ENCODE results near the gene MAD2L1. TPM values are rescaled to one million over a fixed set of nuclear protein-coding genes. Genes with fewer than 3 reads are reported as not detected.

MAD2L1 gene
- total RNA-seq, 2 experiments from 2014 or later: 116 to 127 TPM

- no peak for DNase-seq
- peaks cover 26% of the 10 kb centered on the region for H3K27me3 Mint-ChIP-seq (ENCODE audit: low read depth)
- intact Hi-C loops (cut with micrococcal nuclease): no loop called here
- H3K4me3 Mint-ChIP-seq: no peak overlapping the region
- no peaks in the 10 kb centered on the region for H3K9me3 Mint-ChIP-seq
- H3K36me3 Mint-ChIP-seq (ENCODE audit: low read depth): no peaks in the 10 kb centered on the region
- CTCF ChIA-PET: no interaction called here
- no peaks in the 10 kb centered on the region for H3K4me1 Mint-ChIP-seq (ENCODE audit: low read depth)
- no peak overlapping the region for H3K27ac Mint-ChIP-seq
Measured at GRCh38 chr4:120017939-120018692, 48.5 kb downstream of the MAD2L1 start.

GRCh38 chr4:120011725-120012124, 54.9 kb downstream of the MAD2L1 start:
- Mint-ChIP-seq H3K36me3 (ENCODE audit: low read depth) (no peaks in the 10 kb centered on the region), H3K9me3 (no peaks in the 10 kb centered on the region), H3K27ac (no peak overlapping the region), H3K27me3 (ENCODE audit: low read depth) (peaks cover 29% of the 10 kb centered on the region), H3K4me1 (ENCODE audit: low read depth) (peaks cover 2% of the 10 kb centered on the region), H3K4me3 (no peak overlapping the region)
- intact Hi-C loops (cut with micrococcal nuclease): no loop called here
- CTCF ChIA-PET: no interaction called here
- no peak for DNase-seq

- peaks cover 2% of the 10 kb centered on the region for H3K4me1 Mint-ChIP-seq (ENCODE audit: low read depth)
- DNase-seq: no peak
- H3K9me3 Mint-ChIP-seq: no peaks in the 10 kb centered on the region
- H3K4me3 Mint-ChIP-seq: no peak overlapping the region
- H3K27me3 Mint-ChIP-seq (ENCODE audit: low read depth): peaks cover 24% of the 10 kb centered on the region
- CTCF ChIA-PET: no interaction called here
- intact Hi-C loops (cut with micrococcal nuclease): no loop called here
- no peak overlapping the region for H3K27ac Mint-ChIP-seq
- no peaks in the 10 kb centered on the region for H3K36me3 Mint-ChIP-seq (ENCODE audit: low read depth)
Measured at GRCh38 chr4:120010646-120011045, 56.0 kb downstream of the MAD2L1 start.

- CTCF ChIA-PET: no interaction called here
- Mint-ChIP-seq H3K27me3 (ENCODE audit: low read depth) (peaks cover 19% of the 10 kb centered on the region), H3K9me3 (no peaks in the 10 kb centered on the region), H3K4me1 (ENCODE audit: low read depth) (peaks cover 2% of the 10 kb centered on the region), H3K4me3 (no peak overlapping the region), H3K36me3 (ENCODE audit: low read depth) (no peaks in the 10 kb centered on the region), H3K27ac (no peak overlapping the region)
- DNase-seq: no peak
- intact Hi-C loops (cut with micrococcal nuclease): no loop called here
Measured at GRCh38 chr4:120009731-120010130, 56.9 kb downstream of the MAD2L1 start.

GRCh38 chr4:120008957-120009356, 57.7 kb downstream of the MAD2L1 start:
- intact Hi-C loops (cut with micrococcal nuclease): no loop called here
- no peaks in the 10 kb centered on the region for H3K36me3 Mint-ChIP-seq (ENCODE audit: low read depth)
- no peak overlapping the region for H3K4me3 Mint-ChIP-seq
- CTCF ChIA-PET: no interaction called here
- no peak for DNase-seq
- H3K27me3 Mint-ChIP-seq (ENCODE audit: low read depth): peaks cover 19% of the 10 kb centered on the region
- no peaks in the 10 kb centered on the region for H3K9me3 Mint-ChIP-seq
- H3K4me1 Mint-ChIP-seq (ENCODE audit: low read depth): peaks cover 2% of the 10 kb centered on the region
- H3K27ac Mint-ChIP-seq: no peak overlapping the region

- no peak for DNase-seq
- Mint-ChIP-seq H3K4me3 (no peak overlapping the region), H3K4me1 (ENCODE audit: low read depth) (peaks cover 2% of the 10 kb centered on the region), H3K9me3 (no peaks in the 10 kb centered on the region), H3K27me3 (ENCODE audit: low read depth) (peaks cover 17% of the 10 kb centered on the region), H3K36me3 (ENCODE audit: low read depth) (no peaks in the 10 kb centered on the region), H3K27ac (no peak overlapping the region)
- CTCF ChIA-PET: no interaction called here
- intact Hi-C loops (cut with micrococcal nuclease): no loop called here
Measured at GRCh38 chr4:120007896-120008436, 58.7 kb downstream of the MAD2L1 start.

- no peak for DNase-seq
- Mint-ChIP-seq H3K36me3 (ENCODE audit: low read depth) (no peaks in the 10 kb centered on the region), H3K27ac (no peak overlapping the region), H3K27me3 (ENCODE audit: low read depth) (peaks cover 17% of the 10 kb centered on the region), H3K9me3 (no peaks in the 10 kb centered on the region), H3K4me1 (ENCODE audit: low read depth) (peaks cover 2% of the 10 kb centered on the region), H3K4me3 (no peak overlapping the region)
- CTCF ChIA-PET: interaction anchor here (1.2 kb wide), 1 partner anchor 16 kb away, joined by 3 read pairs; no protein-coding TSS in a partner anchor
- intact Hi-C loops (cut with micrococcal nuclease): no loop called here
Measured at GRCh38 chr4:120007191-120007871, 59.3 kb downstream of the MAD2L1 start.

All from activated naive CD4-positive, alpha-beta T cell treated with anti-CD3 and anti-CD28 coated beads for 36 hours (primary cell).